Measurements from ENCODE around the gene CDH23.

GRCh38 chr10:71753091-71753959 lies 356.6 kb downstream of the CDH23 start:
- no peak for TF ChIP-seq USF1 (CRISPR knock-in tag; IDR thresholded peaks at IDR 0.05)
- TF ChIP-seq, protein P1, sequence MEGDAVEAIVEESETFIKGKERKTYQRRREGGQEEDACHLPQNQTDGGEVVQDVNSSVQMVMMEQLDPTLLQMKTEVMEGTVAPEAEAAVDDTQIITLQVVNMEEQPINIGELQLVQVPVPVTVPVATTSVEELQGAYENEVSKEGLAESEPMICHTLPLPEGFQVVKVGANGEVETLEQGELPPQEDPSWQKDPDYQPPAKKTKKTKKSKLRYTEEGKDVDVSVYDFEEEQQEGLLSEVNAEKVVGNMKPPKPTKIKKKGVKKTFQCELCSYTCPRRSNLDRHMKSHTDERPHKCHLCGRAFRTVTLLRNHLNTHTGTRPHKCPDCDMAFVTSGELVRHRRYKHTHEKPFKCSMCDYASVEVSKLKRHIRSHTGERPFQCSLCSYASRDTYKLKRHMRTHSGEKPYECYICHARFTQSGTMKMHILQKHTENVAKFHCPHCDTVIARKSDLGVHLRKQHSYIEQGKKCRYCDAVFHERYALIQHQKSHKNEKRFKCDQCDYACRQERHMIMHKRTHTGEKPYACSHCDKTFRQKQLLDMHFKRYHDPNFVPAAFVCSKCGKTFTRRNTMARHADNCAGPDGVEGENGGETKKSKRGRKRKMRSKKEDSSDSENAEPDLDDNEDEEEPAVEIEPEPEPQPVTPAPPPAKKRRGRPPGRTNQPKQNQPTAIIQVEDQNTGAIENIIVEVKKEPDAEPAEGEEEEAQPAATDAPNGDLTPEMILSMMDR (IDR thresholded peaks at IDR 0.05): no peak
- no peak for TF ChIP-seq GTF2I (CRISPR knock-in tag; conservative IDR thresholded peaks at IDR 0.05)
- no peak for TF ChIP-seq EMX1 (CRISPR knock-in tag; IDR thresholded peaks at IDR 0.05)
- TF ChIP-seq, protein P2, sequence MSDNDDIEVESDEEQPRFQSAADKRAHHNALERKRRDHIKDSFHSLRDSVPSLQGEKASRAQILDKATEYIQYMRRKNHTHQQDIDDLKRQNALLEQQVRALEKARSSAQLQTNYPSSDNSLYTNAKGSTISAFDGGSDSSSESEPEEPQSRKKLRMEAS (CRISPR knock-in tag; IDR thresholded peaks at IDR 0.05): no peak
- TF ChIP-seq E2F1 (CRISPR knock-in tag; IDR thresholded peaks at IDR 0.05): no peak
- no peak for TF ChIP-seq E2F4 (CRISPR knock-in tag; IDR thresholded peaks at IDR 0.05; ENCODE audit: borderline replicate concordance, low read depth)
- no peak for TF ChIP-seq ZNF138 (CRISPR knock-in tag; conservative IDR thresholded peaks at IDR 0.05)
- TF ChIP-seq USF2 (CRISPR knock-in tag; IDR thresholded peaks at IDR 0.05): no peak
- TF ChIP-seq TCF7 (CRISPR knock-in tag; IDR thresholded peaks at IDR 0.05; ENCODE audit: low read depth): no peak
- TF ChIP-seq, protein P3, sequence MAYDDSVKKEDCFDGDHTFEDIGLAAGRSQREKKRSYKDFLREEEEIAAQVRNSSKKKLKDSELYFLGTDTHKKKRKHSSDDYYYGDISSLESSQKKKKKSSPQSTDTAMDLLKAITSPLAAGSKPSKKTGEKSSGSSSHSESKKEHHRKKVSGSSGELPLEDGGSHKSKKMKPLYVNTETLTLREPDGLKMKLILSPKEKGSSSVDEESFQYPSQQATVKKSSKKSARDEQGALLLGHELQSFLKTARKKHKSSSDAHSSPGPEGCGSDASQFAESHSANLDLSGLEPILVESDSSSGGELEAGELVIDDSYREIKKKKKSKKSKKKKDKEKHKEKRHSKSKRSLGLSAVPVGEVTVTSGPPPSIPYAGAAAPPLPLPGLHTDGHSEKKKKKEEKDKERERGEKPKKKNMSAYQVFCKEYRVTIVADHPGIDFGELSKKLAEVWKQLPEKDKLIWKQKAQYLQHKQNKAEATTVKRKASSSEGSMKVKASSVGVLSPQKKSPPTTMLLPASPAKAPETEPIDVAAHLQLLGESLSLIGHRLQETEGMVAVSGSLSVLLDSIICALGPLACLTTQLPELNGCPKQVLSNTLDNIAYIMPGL (CRISPR knock-in tag; IDR thresholded peaks at IDR 0.05): no peak
- TF ChIP-seq AFF4 (CRISPR knock-in tag; IDR thresholded peaks at IDR 0.05; ENCODE audit: borderline replicate concordance): no peak

Measured in WTC11 (cell line).